Measurements from ENCODE around the gene SNX15. TPM values are rescaled to one million over a fixed set of nuclear protein-coding genes. Genes with fewer than 3 reads are reported as not detected.
"Not testable (repeated sequence)": the region's sequence is repeated elsewhere in the genome, so short reads cannot be mapped to it uniquely, and the experiment has no call there.

SNX15 gene
- total RNA-seq, 2 donors from 2014 or later, result 37.7 to 53.8 TPM

- peaks cover 5% of the 10 kb centered on the region for H3K4me1 ChIP-seq
- no peak for DNase-seq
- no peaks in the 10 kb centered on the region for H3K27me3 ChIP-seq
- H3K4me3 ChIP-seq, result no peak overlapping the region
- TF ChIP-seq, protein P1, sequence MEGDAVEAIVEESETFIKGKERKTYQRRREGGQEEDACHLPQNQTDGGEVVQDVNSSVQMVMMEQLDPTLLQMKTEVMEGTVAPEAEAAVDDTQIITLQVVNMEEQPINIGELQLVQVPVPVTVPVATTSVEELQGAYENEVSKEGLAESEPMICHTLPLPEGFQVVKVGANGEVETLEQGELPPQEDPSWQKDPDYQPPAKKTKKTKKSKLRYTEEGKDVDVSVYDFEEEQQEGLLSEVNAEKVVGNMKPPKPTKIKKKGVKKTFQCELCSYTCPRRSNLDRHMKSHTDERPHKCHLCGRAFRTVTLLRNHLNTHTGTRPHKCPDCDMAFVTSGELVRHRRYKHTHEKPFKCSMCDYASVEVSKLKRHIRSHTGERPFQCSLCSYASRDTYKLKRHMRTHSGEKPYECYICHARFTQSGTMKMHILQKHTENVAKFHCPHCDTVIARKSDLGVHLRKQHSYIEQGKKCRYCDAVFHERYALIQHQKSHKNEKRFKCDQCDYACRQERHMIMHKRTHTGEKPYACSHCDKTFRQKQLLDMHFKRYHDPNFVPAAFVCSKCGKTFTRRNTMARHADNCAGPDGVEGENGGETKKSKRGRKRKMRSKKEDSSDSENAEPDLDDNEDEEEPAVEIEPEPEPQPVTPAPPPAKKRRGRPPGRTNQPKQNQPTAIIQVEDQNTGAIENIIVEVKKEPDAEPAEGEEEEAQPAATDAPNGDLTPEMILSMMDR (IDR thresholded peaks at IDR 0.05), result no peak
- no peak overlapping the region for H3K27ac ChIP-seq
- no peaks in the 10 kb centered on the region for H3K9me3 ChIP-seq
- H3K36me3 ChIP-seq, result no peaks in the 10 kb centered on the region
- intact Hi-C loops (cut with DNase I), result no loop called here
- H3K9ac ChIP-seq (ENCODE audit: low read depth in 2 of 2, low read length in 2 of 2), result peak overlapping the region in 1 of 2 donors; percentile 1
Observed at GRCh38 chr11:65019824-65020223, 7.4 kb upstream of the SNX15 start.

- no peak overlapping the region for H3K4me3 ChIP-seq
- TF ChIP-seq, protein P1 (IDR thresholded peaks at IDR 0.05), result no peak
- intact Hi-C loops (cut with DNase I), result no loop called here
- H3K9me3 ChIP-seq, result no peaks in the 10 kb centered on the region
- H3K4me1 ChIP-seq, result no peaks in the 10 kb centered on the region
- H3K27ac ChIP-seq, result no peak overlapping the region
- no peak overlapping the region for H3K9ac ChIP-seq (ENCODE audit: low read depth in 2 of 2, low read length in 2 of 2)
- H3K27me3 ChIP-seq, result no peaks in the 10 kb centered on the region
- H3K36me3 ChIP-seq, result no peaks in the 10 kb centered on the region
- no peak for DNase-seq
Observed at GRCh38 chr11:65021003-65021402, 6.2 kb upstream of the SNX15 start.

GRCh38 chr11:65021509-65021908 is 5.7 kb upstream of the SNX15 start:
- TF ChIP-seq, protein P1 (IDR thresholded peaks at IDR 0.05), result no peak
- Histone ChIP-seq H3K9me3 (no peaks in the 10 kb centered on the region), H3K27ac (no peak overlapping the region), H3K4me1 (no peaks in the 10 kb centered on the region), H3K4me3 (no peak overlapping the region), H3K36me3 (no peaks in the 10 kb centered on the region), H3K27me3 (no peaks in the 10 kb centered on the region), H3K9ac (ENCODE audit: low read depth in 2 of 2, low read length in 2 of 2) (no peak overlapping the region)
- intact Hi-C loops (cut with DNase I), result no loop called here
- DNase-seq, result no peak

DNA sequence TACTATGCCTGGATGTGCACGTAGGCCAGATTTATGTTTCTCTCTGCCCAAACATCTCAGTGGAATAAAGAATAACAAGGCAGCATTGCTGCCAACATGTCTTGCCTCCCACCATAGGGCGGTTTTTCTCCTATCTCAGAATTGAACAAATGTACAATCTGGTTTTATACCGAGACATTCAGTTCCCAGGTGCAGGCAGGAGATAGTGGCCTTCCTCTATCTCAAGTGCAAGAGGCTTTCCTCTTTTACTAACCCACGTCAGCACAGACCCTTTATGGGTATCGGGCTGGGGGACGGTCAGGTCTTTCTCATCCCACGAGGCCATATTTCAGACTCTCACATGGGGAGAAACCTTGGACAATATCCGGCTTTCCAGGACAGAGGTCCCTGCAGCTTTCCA is 3.7 kb upstream of the SNX15 start:
- peak overlapping the region; percentile 52 for H3K27ac ChIP-seq
- intact Hi-C loops (cut with DNase I); H3K36me3 ChIP-seq; H3K9me3 ChIP-seq; H3K4me1 ChIP-seq; H3K27me3 ChIP-seq; DNase-seq; H3K4me3 ChIP-seq; H3K9ac ChIP-seq (ENCODE audit: low read depth in 2 of 2, low read length in 2 of 2): not testable (repeated sequence)

DNA sequence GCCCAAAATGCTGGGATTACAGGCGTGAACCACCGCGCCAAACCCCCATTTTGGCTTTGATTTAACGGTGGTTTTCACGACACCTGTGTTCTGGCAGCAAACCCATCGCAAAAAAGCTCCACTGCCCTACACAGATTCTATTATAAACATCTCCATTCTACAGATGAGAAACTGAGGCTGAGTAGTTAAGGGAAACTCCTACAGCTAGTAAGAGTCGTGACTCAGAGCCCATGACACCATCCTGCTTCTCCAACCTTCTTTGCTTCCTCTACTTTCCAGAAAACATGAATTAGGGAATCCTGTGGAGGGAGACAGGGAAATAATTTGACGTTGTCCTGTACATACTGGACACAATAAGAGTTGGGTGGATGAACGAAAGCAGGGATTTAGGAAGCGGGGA is 429 bp upstream of the SNX15 start:
- no peak for DNase-seq
- no peaks in the 10 kb centered on the region for H3K27me3 ChIP-seq
- TF ChIP-seq, protein P1 (IDR thresholded peaks at IDR 0.05), result no peak
- H3K9me3 ChIP-seq, result no peaks in the 10 kb centered on the region
- peak overlapping the region; percentile 89 for H3K27ac ChIP-seq
- H3K36me3 ChIP-seq, result no peaks in the 10 kb centered on the region
- peak overlapping the region; percentile 52 for H3K4me3 ChIP-seq
- intact Hi-C loops (cut with DNase I), result no loop called here
- peaks cover 5% of the 10 kb centered on the region for H3K4me1 ChIP-seq
- peak overlapping the region in 1 of 2 donors; percentile 73 for H3K9ac ChIP-seq (ENCODE audit: low read depth in 2 of 2, low read length in 2 of 2)

GRCh38 chr11:65032216-65032615 is 5.0 kb downstream of the SNX15 start:
- Histone ChIP-seq H3K27ac (no peak overlapping the region), H3K27me3 (no peaks in the 10 kb centered on the region), H3K4me1 (peaks cover 5% of the 10 kb centered on the region), H3K9ac (ENCODE audit: low read depth in 2 of 2, low read length in 2 of 2) (no peak overlapping the region), H3K9me3 (no peaks in the 10 kb centered on the region), H3K36me3 (peaks cover 7% of the 10 kb centered on the region), H3K4me3 (no peak overlapping the region)
- intact Hi-C loops (cut with DNase I), result no loop called here
- TF ChIP-seq, protein P1 (IDR thresholded peaks at IDR 0.05), result no peak
- DNase-seq, result no peak
